Astrocyte (in vitro differentiated cells and primary cell): ENCODE measurements around the gene NAALADL2. TPM values are rescaled to one million over a fixed set of nuclear protein-coding genes. Genes with fewer than 3 reads are reported as not detected.
"Not testable (repeated sequence)": the region's sequence is repeated elsewhere in the genome, so short reads cannot be mapped to it uniquely, and the experiment has no call there.

ENCODE experiments used
- DNase-seq: peaks from one replicate; pipeline ENCODE4 v3.0.0-alpha.2; 2010; ENCODE audit warnings: low read depth
- FAIRE-seq: peaks from 2 replicates; lab custom pipeline; 2011; peaks lifted over from hg19 to GRCh38; lab: Jason Lieb, UNC
- H2AFZ ChIP-seq: 2 replicates; pipeline ENCODE4 v1.6.0; 2012; ENCODE audit warnings: low read depth, low read length, inconsistent platforms
- H3K27ac ChIP-seq: 2 replicates; pipeline ENCODE4 v1.5.1; 2011; ENCODE audit warnings: low read depth, low read length, inconsistent platforms
- H3K27me3 ChIP-seq: 2 replicates; pipeline ENCODE4 v1.6.0; 2011; ENCODE audit warnings: low read length, inconsistent platforms; ENCODE audit not compliant: insufficient read depth
- H3K36me3 ChIP-seq: 2 replicates; pipeline ENCODE4 v1.5.1; 2011; ENCODE audit warnings: low read length, inconsistent platforms; ENCODE audit not compliant: insufficient read depth
- H3K4me1 ChIP-seq: 2 replicates; pipeline ENCODE4 v1.5.1; 2011; ENCODE audit warnings: low read length, inconsistent platforms; ENCODE audit not compliant: insufficient read depth
- H3K4me2 ChIP-seq: 2 replicates; pipeline ENCODE4 v1.6.0; 2012; ENCODE audit warnings: low read length, inconsistent platforms
- H3K4me3 ChIP-seq: 2 replicates; pipeline ENCODE4 v1.5.1; 2011; ENCODE audit warnings: low read depth, mild to moderate bottlenecking, low read length, inconsistent platforms; ENCODE audit not compliant: insufficient read depth
- H3K79me2 ChIP-seq: 2 replicates; pipeline ENCODE4 v1.6.0; 2012; ENCODE audit warnings: mild to moderate bottlenecking, low read length, inconsistent platforms; ENCODE audit not compliant: insufficient read depth
- H3K9ac ChIP-seq: 2 replicates; pipeline ENCODE4 v1.6.0; 2012; ENCODE audit warnings: mild to moderate bottlenecking, low read length, inconsistent platforms
- H3K9me3 ChIP-seq: 2 replicates; pipeline ENCODE4 v1.5.1; 2012; ENCODE audit warnings: low read depth, mild to moderate bottlenecking, low read length, inconsistent platforms; ENCODE audit not compliant: insufficient read depth
- H4K20me1 ChIP-seq: 2 replicates; pipeline ENCODE4 v1.6.0; 2012; ENCODE audit warnings: low read length, inconsistent platforms; ENCODE audit not compliant: insufficient read depth
- H3K27ac Mint-ChIP-seq: one replicate; pipeline ENCODE4 v1.8.0; 2021; ENCODE audit warnings: mild to moderate bottlenecking, mixed read lengths; ENCODE audit not compliant: unreplicated experiment
- H3K27me3 Mint-ChIP-seq: one replicate; pipeline ENCODE4 v1.8.0; 2021; ENCODE audit warnings: low read depth, mixed read lengths; ENCODE audit not compliant: unreplicated experiment
- H3K36me3 Mint-ChIP-seq: one replicate; pipeline ENCODE4 v1.8.0; 2021; ENCODE audit warnings: low read depth, mixed read lengths; ENCODE audit not compliant: unreplicated experiment
- H3K4me1 Mint-ChIP-seq: one replicate; pipeline ENCODE4 v1.8.0; 2021; ENCODE audit warnings: low read depth, mixed read lengths; ENCODE audit not compliant: unreplicated experiment
- H3K4me3 Mint-ChIP-seq: one replicate; pipeline ENCODE4 v1.8.0; 2021; ENCODE audit warnings: mild to moderate bottlenecking, moderate library complexity, mixed read lengths; ENCODE audit not compliant: unreplicated experiment
- H3K9me3 Mint-ChIP-seq: one replicate; pipeline ENCODE4 v1.8.0; 2021; ENCODE audit warnings: mild to moderate bottlenecking, mixed read lengths; ENCODE audit not compliant: unreplicated experiment
- EZH2 ChIP-seq: IDR thresholded peaks from 2 replicates; pipeline ENCODE4 v1.6.1; 2012; ENCODE audit warnings: mild to moderate bottlenecking, low read length, inconsistent platforms; ENCODE audit not compliant: insufficient read depth
- total RNA-seq: library from RNA; stranded (reverse); gene quantifications from 2 replicates; pipeline ENCODE4 v1.2.1, GENCODE V29; 2021
- TF ChIP-seq, protein P1 (sequence below): IDR thresholded peaks from 2 replicates; pipeline ENCODE4 v1.5.1; 2011; ENCODE audit warnings: low read depth, mild to moderate bottlenecking, inconsistent platforms, low read length, moderate library complexity; ENCODE audit not compliant: insufficient read depth

NAALADL2 gene
- total RNA-seq, 1 donor from 2014 or later: 2.7 TPM

DNA sequence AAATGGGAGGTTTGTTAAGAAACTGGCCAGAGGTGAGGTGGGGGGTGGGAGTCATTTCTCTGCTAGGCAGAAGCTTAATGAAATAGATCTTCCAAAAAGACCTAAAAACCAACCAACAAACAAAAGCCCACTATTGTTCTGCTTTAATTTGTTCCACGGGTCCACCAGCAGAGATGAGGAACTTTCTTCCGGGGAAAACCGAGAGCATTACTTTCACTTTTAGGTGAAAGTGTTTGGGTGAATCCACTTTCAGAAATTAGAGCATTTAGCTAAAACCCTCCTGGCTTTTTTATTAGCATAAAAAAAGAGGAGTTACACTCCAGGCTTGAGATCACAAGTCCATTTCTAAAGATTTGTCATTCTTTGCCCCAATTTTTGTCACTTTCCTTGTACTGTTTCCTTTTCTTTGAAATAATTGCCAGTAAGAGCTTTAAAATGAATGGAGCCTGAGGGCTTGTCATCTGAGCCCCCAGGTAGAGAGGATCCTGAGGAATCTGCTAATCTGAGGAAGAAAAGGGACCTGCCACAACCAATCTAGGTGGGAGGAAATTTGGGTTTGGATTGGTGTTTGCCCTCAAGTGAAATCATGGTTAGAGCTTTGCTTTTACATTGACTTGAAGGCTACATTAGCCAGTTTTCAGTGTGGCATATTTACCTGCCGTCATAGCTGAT lies 667.6 kb downstream of the NAALADL2 start:
- peaks cover 3% of the 10 kb centered on the region for H3K9me3 Mint-ChIP-seq
- Histone ChIP-seq H4K20me1 (no peaks in the 10 kb centered on the region), H3K9me3 (no peaks in the 10 kb centered on the region), H2AFZ (peak overlapping the region; percentile 74), H3K9ac (peak overlapping the region; percentile 75), H3K4me2 (peak overlapping the region; percentile 86), H3K27ac (peak overlapping the region; percentile 34), H3K36me3 (no peaks in the 10 kb centered on the region), H3K4me1 (peaks cover 4% of the 10 kb centered on the region), H3K4me3 (peak overlapping the region; percentile 59), H3K27me3 (no peaks in the 10 kb centered on the region), H3K79me2 (no peaks in the 10 kb centered on the region)
- H3K27me3 Mint-ChIP-seq: no peaks in the 10 kb centered on the region
- peak overlapping the region; percentile 43 for H3K27ac Mint-ChIP-seq
- H3K4me1 Mint-ChIP-seq: no peaks in the 10 kb centered on the region
- TF ChIP-seq, protein P1, sequence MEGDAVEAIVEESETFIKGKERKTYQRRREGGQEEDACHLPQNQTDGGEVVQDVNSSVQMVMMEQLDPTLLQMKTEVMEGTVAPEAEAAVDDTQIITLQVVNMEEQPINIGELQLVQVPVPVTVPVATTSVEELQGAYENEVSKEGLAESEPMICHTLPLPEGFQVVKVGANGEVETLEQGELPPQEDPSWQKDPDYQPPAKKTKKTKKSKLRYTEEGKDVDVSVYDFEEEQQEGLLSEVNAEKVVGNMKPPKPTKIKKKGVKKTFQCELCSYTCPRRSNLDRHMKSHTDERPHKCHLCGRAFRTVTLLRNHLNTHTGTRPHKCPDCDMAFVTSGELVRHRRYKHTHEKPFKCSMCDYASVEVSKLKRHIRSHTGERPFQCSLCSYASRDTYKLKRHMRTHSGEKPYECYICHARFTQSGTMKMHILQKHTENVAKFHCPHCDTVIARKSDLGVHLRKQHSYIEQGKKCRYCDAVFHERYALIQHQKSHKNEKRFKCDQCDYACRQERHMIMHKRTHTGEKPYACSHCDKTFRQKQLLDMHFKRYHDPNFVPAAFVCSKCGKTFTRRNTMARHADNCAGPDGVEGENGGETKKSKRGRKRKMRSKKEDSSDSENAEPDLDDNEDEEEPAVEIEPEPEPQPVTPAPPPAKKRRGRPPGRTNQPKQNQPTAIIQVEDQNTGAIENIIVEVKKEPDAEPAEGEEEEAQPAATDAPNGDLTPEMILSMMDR: no peak
- DNase-seq: peak; percentile 4
- FAIRE-seq: no peak
- no peak overlapping the region for H3K4me3 Mint-ChIP-seq
- H3K36me3 Mint-ChIP-seq: no peaks in the 10 kb centered on the region

DNA sequence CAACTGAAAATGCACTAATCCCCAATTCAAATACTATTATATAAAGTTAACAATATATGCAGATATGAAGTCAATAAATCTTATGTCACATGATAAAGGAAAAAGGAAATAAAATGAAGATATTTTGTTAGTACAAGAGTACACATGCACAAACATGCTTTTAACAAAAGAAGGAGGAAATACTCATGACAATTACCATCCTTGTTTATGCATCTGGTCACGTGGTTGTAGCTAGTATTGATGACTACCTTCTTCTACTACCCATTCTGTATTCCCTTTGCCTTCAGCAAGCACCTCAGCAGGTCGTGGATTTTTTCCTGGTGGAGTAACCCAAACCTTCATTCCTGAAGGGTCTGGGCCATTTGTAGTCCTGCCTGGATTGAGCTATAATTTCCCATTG lies 669.6 kb downstream of the NAALADL2 start:
- not testable (repeated sequence) for FAIRE-seq, H3K27me3 Mint-ChIP-seq, H3K27ac Mint-ChIP-seq, H3K27ac ChIP-seq, H3K79me2 ChIP-seq, H3K9ac ChIP-seq, H3K4me2 ChIP-seq, H3K9me3 Mint-ChIP-seq, H3K36me3 Mint-ChIP-seq, H3K4me1 ChIP-seq, H3K27me3 ChIP-seq, H3K4me3 Mint-ChIP-seq, H2AFZ ChIP-seq, H3K4me3 ChIP-seq, H4K20me1 ChIP-seq, H3K9me3 ChIP-seq, H3K4me1 Mint-ChIP-seq, DNase-seq, H3K36me3 ChIP-seq

DNA sequence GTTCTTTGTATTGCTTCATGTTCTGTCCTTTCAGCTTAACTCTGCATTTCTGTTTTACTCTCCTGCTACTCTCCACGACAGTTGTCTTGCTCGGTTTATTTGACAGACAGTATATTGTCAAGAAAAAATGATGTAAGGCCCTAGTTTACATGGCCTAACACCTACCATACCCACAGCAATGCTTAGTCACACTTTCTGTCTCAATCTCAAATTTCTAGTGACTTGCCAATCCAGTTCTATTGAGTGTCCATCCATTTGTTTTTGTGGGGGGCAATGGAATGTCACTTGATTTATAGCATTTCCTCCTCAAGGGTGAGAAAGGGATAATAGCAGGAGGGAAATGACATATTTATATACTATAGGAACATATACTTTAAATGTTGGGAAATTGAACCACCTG lies 676.2 kb downstream of the NAALADL2 start:
- no peak overlapping the region for H3K4me3 Mint-ChIP-seq

More for the DNA sequence above, 676.2 kb downstream of the NAALADL2 start:
- TF ChIP-seq, protein P1: no peak
- no peak for TF ChIP-seq EZH2
- Histone ChIP-seq H3K36me3 (no peaks in the 10 kb centered on the region), H3K9ac (no peak overlapping the region), H4K20me1 (no peaks in the 10 kb centered on the region), H3K4me3 (no peak overlapping the region), H3K27ac (no peak overlapping the region), H3K27me3 (no peaks in the 10 kb centered on the region), H2AFZ (no peak overlapping the region), H3K4me1 (no peaks in the 10 kb centered on the region), H3K9me3 (no peaks in the 10 kb centered on the region), H3K4me2 (no peak overlapping the region), H3K79me2 (no peaks in the 10 kb centered on the region)
- Mint-ChIP-seq H3K27ac (no peak overlapping the region), H3K27me3 (no peaks in the 10 kb centered on the region), H3K36me3 (no peaks in the 10 kb centered on the region), H3K4me1 (no peaks in the 10 kb centered on the region), H3K9me3 (peaks cover under 1% of the 10 kb centered on the region)
- DNase-seq: no peak
- no peak for FAIRE-seq
